H9 (cell line): ENCODE results near the gene OR7A17. TPM values are rescaled to one million over a fixed set of nuclear protein-coding genes. Genes with fewer than 3 reads are reported as not detected.

ENCODE experiments used
- DNase-seq: peaks from one replicate; pipeline ENCODE4 v3.0.0-alpha.2; 2017
- H2AFZ ChIP-seq: one replicate; pipeline ENCODE4 v1.6.1; 2013; ENCODE audit warnings: mild to moderate bottlenecking, low read length, control low read depth, moderate library complexity
- H2AK5ac ChIP-seq: 2 replicates; pipeline ENCODE4 v1.6.1; 2013; ENCODE audit warnings: low read length, control low read depth, mixed read lengths; ENCODE audit not compliant: insufficient read length
- H2BK120ac ChIP-seq: one replicate; pipeline ENCODE4 v1.6.1; 2013; ENCODE audit warnings: low read depth, mild to moderate bottlenecking, low read length, control low read depth, inconsistent platforms; ENCODE audit not compliant: poor library complexity, severe bottlenecking
- H2BK12ac ChIP-seq: 2 replicates; pipeline ENCODE4 v1.6.1; 2013; ENCODE audit warnings: low read length, control low read depth, mixed read lengths, low read depth; ENCODE audit not compliant: insufficient read length
- H2BK15ac ChIP-seq: 2 replicates; pipeline ENCODE4 v1.6.1; 2013; ENCODE audit warnings: low read depth, low read length, control low read depth
- H2BK20ac ChIP-seq: one replicate; pipeline ENCODE4 v1.6.1; 2013; ENCODE audit warnings: low read depth, mild to moderate bottlenecking, low read length, control low read depth, inconsistent platforms; ENCODE audit not compliant: poor library complexity, severe bottlenecking
- H2BK5ac ChIP-seq: 2 replicates; pipeline ENCODE4 v1.6.1; 2013; ENCODE audit warnings: low read length, control low read depth, mixed read lengths; ENCODE audit not compliant: insufficient read length
- H3K14ac ChIP-seq: 2 replicates; pipeline ENCODE4 v1.6.1; 2013; ENCODE audit warnings: low read length, control low read depth; ENCODE audit not compliant: insufficient read depth
- H3K18ac ChIP-seq: 2 replicates; pipeline ENCODE4 v1.6.1; 2013; ENCODE audit warnings: low read depth, mild to moderate bottlenecking, mixed read lengths, low read length, control low read depth; ENCODE audit not compliant: insufficient read length
- H3K23ac ChIP-seq: 2 replicates; pipeline ENCODE4 v1.6.1; 2013; ENCODE audit warnings: low read length, control low read depth, mixed read lengths, low read depth; ENCODE audit not compliant: insufficient read length
- H3K23me2 ChIP-seq: 2 replicates; pipeline ENCODE4 v1.6.1; 2013; ENCODE audit warnings: low read depth, mild to moderate bottlenecking, mixed read lengths, low read length, control low read depth; ENCODE audit not compliant: insufficient read length, poor library complexity, severe bottlenecking
- H3K27ac ChIP-seq: 2 replicates; pipeline ENCODE4 v1.5.1; 2013; ENCODE audit warnings: low read length, control low read depth, mixed read lengths, low read depth; ENCODE audit not compliant: insufficient read length
- H3K27me3 ChIP-seq: 2 replicates; pipeline ENCODE4 v1.6.1; 2013; ENCODE audit warnings: low read length, control low read depth, inconsistent platforms; ENCODE audit not compliant: insufficient read depth
- H3K4ac ChIP-seq: 2 replicates; pipeline ENCODE4 v1.6.1; 2013; ENCODE audit warnings: low read depth, mild to moderate bottlenecking, control low read depth, inconsistent platforms, low read length, moderate library complexity
- H3K4me1 ChIP-seq: 2 replicates; pipeline ENCODE4 v1.6.1; 2013; ENCODE audit warnings: low read length, control low read depth, inconsistent platforms; ENCODE audit not compliant: insufficient read depth
- H3K4me2 ChIP-seq: 2 replicates; pipeline ENCODE4 v1.6.1; 2013; ENCODE audit warnings: low read length, control low read depth, mixed read lengths; ENCODE audit not compliant: insufficient read length, insufficient read depth
- H3K56ac ChIP-seq: 2 replicates; pipeline ENCODE4 v1.6.1; 2013; ENCODE audit warnings: low read depth, mild to moderate bottlenecking, mixed read lengths, low read length, control low read depth; ENCODE audit not compliant: insufficient read length
- H3K79me1 ChIP-seq: 2 replicates; pipeline ENCODE4 v1.6.1; 2013; ENCODE audit warnings: low read depth, mild to moderate bottlenecking, moderate library complexity, low read length, control low read depth, inconsistent platforms; ENCODE audit not compliant: insufficient read depth, poor library complexity, severe bottlenecking
- H3K79me2 ChIP-seq: 2 replicates; pipeline ENCODE4 v1.6.1; 2013; ENCODE audit warnings: low read length, control low read depth, inconsistent platforms; ENCODE audit not compliant: insufficient read depth
- H3K9ac ChIP-seq: 2 replicates; pipeline ENCODE4 v1.6.1; 2013; ENCODE audit warnings: low read length, control low read depth, mixed read lengths; ENCODE audit not compliant: insufficient read length; ENCODE audit errors: extremely low read depth
- H3K9me3 ChIP-seq: one replicate; pipeline ENCODE4 v1.6.1; 2013; ENCODE audit warnings: low read depth, low read length, inconsistent platforms; ENCODE audit not compliant: control insufficient read depth
- H3T11ph ChIP-seq: one replicate; pipeline ENCODE4 v1.6.1; 2013; ENCODE audit warnings: mild to moderate bottlenecking, low read length, control low read depth, inconsistent platforms
- H4K20me1 ChIP-seq: one replicate; pipeline ENCODE4 v1.6.1; 2013; ENCODE audit not compliant: control insufficient read depth, insufficient read length, insufficient read depth
- H4K5ac ChIP-seq: 2 replicates; pipeline ENCODE4 v1.6.1; 2013; ENCODE audit warnings: low read depth, mild to moderate bottlenecking, mixed read lengths, low read length, control low read depth; ENCODE audit not compliant: insufficient read length
- H4K8ac ChIP-seq: replicated peaks from 2 replicates; pipeline ENCODE4 v1.6.1; 2013; ENCODE audit warnings: low read length, control low read depth, mixed read lengths, low read depth; ENCODE audit not compliant: insufficient read length
- H4K91ac ChIP-seq: 2 replicates; pipeline ENCODE4 v1.6.1; 2013; ENCODE audit warnings: low read depth, mild to moderate bottlenecking, moderate library complexity, mixed read lengths, low read length, control low read depth; ENCODE audit not compliant: insufficient read length
- H3K27ac Mint-ChIP-seq, 3 experiments: 2 replicates in 2 of 3; 3 replicates in 1 of 3; pipeline ENCODE4 v1.8.0; 2020 to 2021; ENCODE audit warnings: mixed read lengths in 3 of 3, mild to moderate bottlenecking in 1 of 3, moderate library complexity in 1 of 3
- H3K27me3 Mint-ChIP-seq: 2 replicates; pipeline ENCODE4 v1.8.0; 2021; ENCODE audit warnings: low read depth, mild to moderate bottlenecking, moderate library complexity, mixed read lengths
- H3K36me3 Mint-ChIP-seq, 3 experiments: 2 replicates in 2 of 3; 3 replicates in 1 of 3; pipeline ENCODE4 v1.8.0; 2020 to 2021; ENCODE audit warnings: low read depth in 3 of 3, mixed read lengths in 3 of 3; ENCODE audit not compliant: insufficient read depth in 1 of 3
- H3K4me1 Mint-ChIP-seq, 2 experiments: 2 replicates each; pipeline ENCODE4 v1.8.0; 2020; ENCODE audit warnings: mixed read lengths in 2 of 2
- H3K4me3 Mint-ChIP-seq, 2 experiments: 2 replicates in 1 of 2; 3 replicates in 1 of 2; pipeline ENCODE4 v1.8.0; 2020 to 2021; ENCODE audit warnings: mild to moderate bottlenecking in 2 of 2, mixed read lengths in 2 of 2, moderate library complexity in 1 of 2
- H3K9me3 Mint-ChIP-seq, 2 experiments: 2 replicates in 1 of 2; 3 replicates in 1 of 2; pipeline ENCODE4 v1.8.0; 2020; ENCODE audit warnings: mild to moderate bottlenecking in 2 of 2, mixed read lengths in 2 of 2, moderate library complexity in 1 of 2
- CTCF ChIP-seq: fragments of 200-600 bp; sonication (generic); conservative IDR thresholded peaks from 3 replicates; pipeline ENCODE4 v1.8.0; 2021; ENCODE audit warnings: antibody characterized with exemption, mild to moderate bottlenecking
- WGBS: extraction: QIAGEN DNeasy Blood & Tissue Kit; methylation state at CpG from one replicate; pipeline ENCODE4 v1.1.7; 2013; ENCODE audit warnings: missing lambda C conversion rate, low lambda C conversion rate, mixed read lengths; ENCODE audit not compliant: insufficient read length; ENCODE audit errors: extremely low coverage; 5-methylcytosine and 5-hydroxymethylcytosine counted together
- total RNA-seq: library from RNA; stranded (reverse); gene quantifications from 2 replicates; pipeline ENCODE4 v1.2.1, GENCODE V29; 2021

Gene OR7A17
- total RNA-seq, 1 experiment from 2014 or later: not detected

GRCh38 chr19:14843578-14843977 lies 42.4 kb downstream of the OR7A17 start:
- no peak overlapping the region for H4K8ac ChIP-seq
- no peak for DNase-seq
- no peak overlapping the region for H2BK12ac ChIP-seq
- H3K4me1 Mint-ChIP-seq: no peaks in the 10 kb centered on the region
- H3K27ac Mint-ChIP-seq: no peak overlapping the region
- H3K23ac ChIP-seq: no peak overlapping the region
- no peak overlapping the region for H2AK5ac ChIP-seq
- no peak overlapping the region for H2BK20ac ChIP-seq
- H3K27ac ChIP-seq: no peak overlapping the region
- no peak overlapping the region for H3K56ac ChIP-seq
- H3K23me2 ChIP-seq: no peaks in the 10 kb centered on the region
- no peak overlapping the region for H4K91ac ChIP-seq
- H3T11ph ChIP-seq: no peak overlapping the region
- H3K18ac ChIP-seq: no peak overlapping the region
- H3K9me3 ChIP-seq: peaks cover 6% of the 10 kb centered on the region
- no peak overlapping the region for H2BK5ac ChIP-seq
- H3K4me2 ChIP-seq: no peak overlapping the region
- no peak overlapping the region for H3K4me3 Mint-ChIP-seq
- no peak overlapping the region for H3K9ac ChIP-seq
- no peak overlapping the region for H2BK120ac ChIP-seq
- H3K27me3 Mint-ChIP-seq: no peaks in the 10 kb centered on the region
- no peak overlapping the region for H4K5ac ChIP-seq
- no peaks in the 10 kb centered on the region for H3K79me1 ChIP-seq
- H2AFZ ChIP-seq: no peak overlapping the region
- no peak for TF ChIP-seq CTCF
- H3K4me1 ChIP-seq: no peaks in the 10 kb centered on the region
- no peaks in the 10 kb centered on the region for H3K27me3 ChIP-seq
- no peaks in the 10 kb centered on the region for H4K20me1 ChIP-seq
- H3K4ac ChIP-seq: no peak overlapping the region
- peaks cover 2 to 27% (median 4%) of the 10 kb centered on the region in 3 experiments; a peak in 5 of 7 replicates for H3K36me3 Mint-ChIP-seq
- no peak overlapping the region for H3K14ac ChIP-seq
- H3K79me2 ChIP-seq: 0 out of 2 replicates have a peak, but pooled peaks cover 1% of the 10 kb centered on the region
- no peak overlapping the region for H2BK15ac ChIP-seq
- WGBS: no CpG with 5 or more reads among the region's 6 CpGs
- peaks cover 44 to 90% of the 10 kb centered on the region in 2 experiments for H3K9me3 Mint-ChIP-seq
